Measurements from ENCODE around the gene COL4A4.

- TF ChIP-seq, protein P1, sequence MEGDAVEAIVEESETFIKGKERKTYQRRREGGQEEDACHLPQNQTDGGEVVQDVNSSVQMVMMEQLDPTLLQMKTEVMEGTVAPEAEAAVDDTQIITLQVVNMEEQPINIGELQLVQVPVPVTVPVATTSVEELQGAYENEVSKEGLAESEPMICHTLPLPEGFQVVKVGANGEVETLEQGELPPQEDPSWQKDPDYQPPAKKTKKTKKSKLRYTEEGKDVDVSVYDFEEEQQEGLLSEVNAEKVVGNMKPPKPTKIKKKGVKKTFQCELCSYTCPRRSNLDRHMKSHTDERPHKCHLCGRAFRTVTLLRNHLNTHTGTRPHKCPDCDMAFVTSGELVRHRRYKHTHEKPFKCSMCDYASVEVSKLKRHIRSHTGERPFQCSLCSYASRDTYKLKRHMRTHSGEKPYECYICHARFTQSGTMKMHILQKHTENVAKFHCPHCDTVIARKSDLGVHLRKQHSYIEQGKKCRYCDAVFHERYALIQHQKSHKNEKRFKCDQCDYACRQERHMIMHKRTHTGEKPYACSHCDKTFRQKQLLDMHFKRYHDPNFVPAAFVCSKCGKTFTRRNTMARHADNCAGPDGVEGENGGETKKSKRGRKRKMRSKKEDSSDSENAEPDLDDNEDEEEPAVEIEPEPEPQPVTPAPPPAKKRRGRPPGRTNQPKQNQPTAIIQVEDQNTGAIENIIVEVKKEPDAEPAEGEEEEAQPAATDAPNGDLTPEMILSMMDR (tag by site-specific recombination; IDR thresholded peaks at IDR 0.05) = no peak
- TF ChIP-seq EGR2 (tag by site-specific recombination; IDR thresholded peaks at IDR 0.05; ENCODE audit: low read depth) (no peak), ZNF121 (tag by site-specific recombination; IDR thresholded peaks at IDR 0.05) (no peak), KLF9 (tag by site-specific recombination; IDR thresholded peaks at IDR 0.05; ENCODE audit: low read depth) (no peak), ZNF449 (tag by site-specific recombination; IDR thresholded peaks at IDR 0.05) (no peak), HOXA7 (CRISPR knock-in tag; IDR thresholded peaks at IDR 0.05; ENCODE audit: borderline replicate concordance) (no peak), REST (tag by site-specific recombination; IDR thresholded peaks at IDR 0.05) (no peak), SP2 (tag by site-specific recombination; IDR thresholded peaks at IDR 0.05) (no peak)
These were observed 127.5 kb downstream of the COL4A4 start for GRCh38 chr2:227036527-227036926.

Measured in HEK293 (cell line).